ENCODE measurements around the gene ENO4.

Gene ENO4

GRCh38 chr10:116910910-116911309, 61.6 kb downstream of the ENO4 start:
- no peak for DNase-seq (ENCODE audit: low spot score)
- TF ChIP-seq, protein P1, sequence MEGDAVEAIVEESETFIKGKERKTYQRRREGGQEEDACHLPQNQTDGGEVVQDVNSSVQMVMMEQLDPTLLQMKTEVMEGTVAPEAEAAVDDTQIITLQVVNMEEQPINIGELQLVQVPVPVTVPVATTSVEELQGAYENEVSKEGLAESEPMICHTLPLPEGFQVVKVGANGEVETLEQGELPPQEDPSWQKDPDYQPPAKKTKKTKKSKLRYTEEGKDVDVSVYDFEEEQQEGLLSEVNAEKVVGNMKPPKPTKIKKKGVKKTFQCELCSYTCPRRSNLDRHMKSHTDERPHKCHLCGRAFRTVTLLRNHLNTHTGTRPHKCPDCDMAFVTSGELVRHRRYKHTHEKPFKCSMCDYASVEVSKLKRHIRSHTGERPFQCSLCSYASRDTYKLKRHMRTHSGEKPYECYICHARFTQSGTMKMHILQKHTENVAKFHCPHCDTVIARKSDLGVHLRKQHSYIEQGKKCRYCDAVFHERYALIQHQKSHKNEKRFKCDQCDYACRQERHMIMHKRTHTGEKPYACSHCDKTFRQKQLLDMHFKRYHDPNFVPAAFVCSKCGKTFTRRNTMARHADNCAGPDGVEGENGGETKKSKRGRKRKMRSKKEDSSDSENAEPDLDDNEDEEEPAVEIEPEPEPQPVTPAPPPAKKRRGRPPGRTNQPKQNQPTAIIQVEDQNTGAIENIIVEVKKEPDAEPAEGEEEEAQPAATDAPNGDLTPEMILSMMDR (IDR thresholded peaks at IDR 0.05; ENCODE audit: extremely low read depth, insufficient read depth, missing control alignments): no peak
- in situ Hi-C loops (cut with MboI; ENCODE audit: low pct_unique_long_range_greater_than_20kb, low sequenced_read_pairs, unreplicated experiment): no loop called here

DNA sequence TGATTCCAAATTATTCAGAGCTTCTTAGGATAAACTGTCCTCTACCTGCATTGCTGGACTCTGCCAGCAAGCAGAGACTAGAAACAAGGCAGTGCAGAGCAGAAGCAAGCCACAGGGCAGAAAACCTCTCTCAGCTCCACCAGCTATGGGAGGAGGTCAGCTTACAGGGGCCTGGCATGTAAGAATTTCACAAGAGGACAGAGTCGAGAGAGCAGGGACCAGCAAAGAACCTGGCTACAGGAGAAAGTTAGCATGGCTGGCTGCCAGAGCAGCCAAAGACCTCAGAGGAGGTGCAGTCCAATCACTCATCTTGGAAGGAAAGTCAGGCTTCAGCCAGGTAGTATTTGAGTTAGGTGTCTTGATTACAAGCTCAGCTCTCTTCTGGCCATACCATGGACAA, 62.9 kb downstream of the ENO4 start:
- TF ChIP-seq, protein P1 (IDR thresholded peaks at IDR 0.05; ENCODE audit: extremely low read depth, insufficient read depth, missing control alignments): no peak
- in situ Hi-C loops (cut with MboI; ENCODE audit: low pct_unique_long_range_greater_than_20kb, low sequenced_read_pairs, unreplicated experiment): no loop called here

DNA sequence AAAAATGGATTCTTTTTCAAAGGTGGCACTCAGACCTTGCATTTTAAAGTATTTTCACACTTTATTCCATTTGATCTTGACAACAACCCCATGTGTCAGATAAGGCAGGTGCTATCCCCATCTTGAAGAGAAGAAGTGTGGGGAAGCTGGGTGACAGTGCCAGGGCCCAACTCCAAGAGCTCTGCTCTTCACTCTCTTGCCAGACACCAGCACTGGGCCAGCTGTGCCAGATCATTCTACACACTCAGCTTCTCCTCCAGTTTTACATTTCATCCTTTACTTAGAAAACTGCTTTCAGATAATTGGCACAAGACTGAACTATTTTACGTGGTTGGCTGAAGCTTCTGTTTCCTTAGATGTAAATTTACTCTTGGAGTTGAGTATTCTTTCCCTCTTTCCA, 64.4 kb downstream of the ENO4 start:
- TF ChIP-seq, protein P1 (IDR thresholded peaks at IDR 0.05; ENCODE audit: extremely low read depth, insufficient read depth, missing control alignments): no peak
- in situ Hi-C loops (cut with MboI; ENCODE audit: low pct_unique_long_range_greater_than_20kb, low sequenced_read_pairs, unreplicated experiment): no loop called here
- DNase-seq (ENCODE audit: low spot score): no peak

More for the DNA sequence above, 62.9 kb downstream of the ENO4 start:
- DNase-seq (ENCODE audit: low spot score): no peak

DNA sequence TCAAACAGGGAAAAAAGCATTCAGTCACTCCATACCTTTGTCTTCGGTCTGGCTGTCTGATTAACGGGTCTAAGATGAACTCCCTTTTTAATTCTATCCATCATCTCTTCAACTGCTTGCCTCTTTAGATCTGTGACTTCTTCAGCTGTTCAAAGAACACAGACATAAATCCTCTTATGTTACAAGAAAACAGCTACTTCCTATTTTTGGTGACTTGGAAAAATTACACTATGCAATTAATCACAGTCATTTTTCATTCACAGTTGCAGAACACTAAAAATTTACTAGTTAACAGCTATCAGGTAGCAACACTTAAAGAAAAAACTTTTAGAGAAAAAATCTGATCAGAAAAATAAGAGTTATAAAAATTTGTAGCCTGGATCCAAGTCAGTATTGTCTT, 66.0 kb downstream of the ENO4 start:
- TF ChIP-seq, protein P1 (IDR thresholded peaks at IDR 0.05; ENCODE audit: extremely low read depth, insufficient read depth, missing control alignments): no peak
- in situ Hi-C loops (cut with MboI; ENCODE audit: low pct_unique_long_range_greater_than_20kb, low sequenced_read_pairs, unreplicated experiment): no loop called here
- DNase-seq (ENCODE audit: low spot score): no peak

DNA sequence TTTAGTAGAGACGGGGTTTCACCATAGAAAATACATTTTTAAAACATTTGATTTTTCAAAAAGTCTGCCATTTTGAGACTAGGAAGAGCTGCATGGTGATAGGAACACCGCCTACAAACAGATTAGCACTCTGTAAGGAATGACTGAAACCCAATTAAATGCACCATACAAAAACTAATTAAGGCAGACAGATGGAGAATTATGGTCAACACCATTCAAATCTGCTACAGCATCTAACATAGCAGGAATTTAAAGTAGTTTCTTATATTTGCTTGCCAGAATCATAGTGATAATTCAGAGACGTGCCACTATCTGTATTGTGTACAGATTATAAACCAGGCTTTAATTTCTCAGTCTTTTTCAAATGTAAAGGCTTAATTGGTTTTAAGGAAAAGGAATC, 68.2 kb downstream of the ENO4 start:
- DNase-seq (ENCODE audit: low spot score): no peak
- TF ChIP-seq, protein P1 (IDR thresholded peaks at IDR 0.05; ENCODE audit: extremely low read depth, insufficient read depth, missing control alignments): no peak
- in situ Hi-C loops (cut with MboI; ENCODE audit: low pct_unique_long_range_greater_than_20kb, low sequenced_read_pairs, unreplicated experiment): no loop called here

- in situ Hi-C loops (cut with MboI; ENCODE audit: low pct_unique_long_range_greater_than_20kb, low sequenced_read_pairs, unreplicated experiment): no loop called here
- TF ChIP-seq, protein P1 (IDR thresholded peaks at IDR 0.05; ENCODE audit: extremely low read depth, insufficient read depth, missing control alignments): no peak
- DNase-seq (ENCODE audit: low spot score): no peak
Observed at GRCh38 chr10:116918583-116918982, 69.3 kb downstream of the ENO4 start.

GRCh38 chr10:116919164-116919563, 69.9 kb downstream of the ENO4 start:
- in situ Hi-C loops (cut with MboI; ENCODE audit: low pct_unique_long_range_greater_than_20kb, low sequenced_read_pairs, unreplicated experiment): no loop called here
- no peak for DNase-seq (ENCODE audit: low spot score)
- TF ChIP-seq, protein P1 (IDR thresholded peaks at IDR 0.05; ENCODE audit: extremely low read depth, insufficient read depth, missing control alignments): no peak

All from GM13977 (cell line).